Retinal pigment epithelial cell (primary cell): ENCODE data around the gene MINK1.
"Not testable (repeated sequence)": the region's sequence is repeated elsewhere in the genome, so short reads cannot be mapped to it uniquely, and the experiment has no call there.

Experiments
- DNase-seq: peaks from one replicate; pipeline ENCODE4 v3.0.0-alpha.2; 2010; ENCODE audit warnings: low read depth
- H3K4me3 ChIP-seq: 2 replicates; pipeline ENCODE4 v1.5.1; 2011; ENCODE audit warnings: mild to moderate bottlenecking, low read length, control low read depth, moderate library complexity
- TF ChIP-seq, protein P1 (sequence below): conservative IDR thresholded peaks from 2 replicates; pipeline ENCODE4 v1.5.1; 2011; ENCODE audit warnings: low read depth, low read length, control low read depth, inconsistent platforms

MINK1 gene

GRCh38 chr17:4913994-4914393, 80.9 kb downstream of the MINK1 start:
- TF ChIP-seq, protein P1, sequence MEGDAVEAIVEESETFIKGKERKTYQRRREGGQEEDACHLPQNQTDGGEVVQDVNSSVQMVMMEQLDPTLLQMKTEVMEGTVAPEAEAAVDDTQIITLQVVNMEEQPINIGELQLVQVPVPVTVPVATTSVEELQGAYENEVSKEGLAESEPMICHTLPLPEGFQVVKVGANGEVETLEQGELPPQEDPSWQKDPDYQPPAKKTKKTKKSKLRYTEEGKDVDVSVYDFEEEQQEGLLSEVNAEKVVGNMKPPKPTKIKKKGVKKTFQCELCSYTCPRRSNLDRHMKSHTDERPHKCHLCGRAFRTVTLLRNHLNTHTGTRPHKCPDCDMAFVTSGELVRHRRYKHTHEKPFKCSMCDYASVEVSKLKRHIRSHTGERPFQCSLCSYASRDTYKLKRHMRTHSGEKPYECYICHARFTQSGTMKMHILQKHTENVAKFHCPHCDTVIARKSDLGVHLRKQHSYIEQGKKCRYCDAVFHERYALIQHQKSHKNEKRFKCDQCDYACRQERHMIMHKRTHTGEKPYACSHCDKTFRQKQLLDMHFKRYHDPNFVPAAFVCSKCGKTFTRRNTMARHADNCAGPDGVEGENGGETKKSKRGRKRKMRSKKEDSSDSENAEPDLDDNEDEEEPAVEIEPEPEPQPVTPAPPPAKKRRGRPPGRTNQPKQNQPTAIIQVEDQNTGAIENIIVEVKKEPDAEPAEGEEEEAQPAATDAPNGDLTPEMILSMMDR = peak; percentile 31
- H3K4me3 ChIP-seq = no peak overlapping the region
- peak; percentile 69 for DNase-seq

DNA sequence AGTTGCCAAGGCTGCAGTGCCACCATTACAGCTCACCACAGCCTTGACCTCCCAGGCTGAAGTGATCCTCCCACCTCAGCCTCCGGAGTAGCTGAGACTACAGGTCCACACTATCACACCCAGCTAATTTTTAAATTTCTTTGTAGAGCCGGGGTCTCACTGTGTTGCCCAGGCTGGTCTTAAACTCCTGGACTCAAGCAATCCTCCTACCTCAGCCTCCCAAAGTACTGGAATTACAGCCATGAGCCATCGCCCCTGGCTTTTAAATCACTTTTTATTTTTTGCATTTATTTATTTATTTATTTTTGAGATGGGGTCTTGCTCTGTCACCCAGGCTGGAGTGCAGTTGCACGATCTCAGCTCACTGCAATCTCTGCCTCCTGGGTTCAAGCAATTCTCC, 81.4 kb downstream of the MINK1 start:
- DNase-seq, H3K4me3 ChIP-seq: not testable (repeated sequence)

- TF ChIP-seq, protein P1 = no peak
- no peak for DNase-seq
- H3K4me3 ChIP-seq = no peak overlapping the region
These were observed 86.4 kb downstream of the MINK1 start for GRCh38 chr17:4919511-4920047.

- TF ChIP-seq, protein P1 = no peak
- H3K4me3 ChIP-seq = no peak overlapping the region
- no peak for DNase-seq
These were observed 87.4 kb downstream of the MINK1 start for GRCh38 chr17:4920351-4921048.

DNA sequence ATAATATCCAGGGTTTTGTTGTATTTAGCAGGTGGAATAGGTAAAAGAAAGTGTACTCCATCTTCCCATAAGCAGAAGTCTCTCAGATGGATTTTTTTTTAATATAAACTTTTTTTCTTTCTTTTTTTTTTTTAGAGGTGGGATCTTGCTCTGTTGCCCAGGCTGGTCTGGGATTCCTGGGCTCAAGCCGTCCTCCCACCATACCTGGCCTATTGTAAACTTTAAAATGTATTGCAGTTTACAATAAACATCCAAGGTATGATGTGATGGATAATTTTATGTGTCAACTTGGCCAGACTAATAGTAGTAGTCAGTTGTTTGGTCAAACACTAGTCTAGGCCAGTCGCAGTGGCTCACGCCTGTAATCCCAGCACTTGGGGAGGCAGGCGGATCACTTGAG, 88.2 kb downstream of the MINK1 start:
- no peak overlapping the region for H3K4me3 ChIP-seq
- no peak for DNase-seq
- TF ChIP-seq, protein P1 = no peak

- not testable (repeated sequence) for DNase-seq, H3K4me3 ChIP-seq
These were observed 93.6 kb downstream of the MINK1 start for GRCh38 chr17:4926577-4927335.

- no peak overlapping the region for H3K4me3 ChIP-seq
- no peak for DNase-seq
- TF ChIP-seq, protein P1 = no peak
These were observed 95.7 kb downstream of the MINK1 start for GRCh38 chr17:4928881-4929280.

DNA sequence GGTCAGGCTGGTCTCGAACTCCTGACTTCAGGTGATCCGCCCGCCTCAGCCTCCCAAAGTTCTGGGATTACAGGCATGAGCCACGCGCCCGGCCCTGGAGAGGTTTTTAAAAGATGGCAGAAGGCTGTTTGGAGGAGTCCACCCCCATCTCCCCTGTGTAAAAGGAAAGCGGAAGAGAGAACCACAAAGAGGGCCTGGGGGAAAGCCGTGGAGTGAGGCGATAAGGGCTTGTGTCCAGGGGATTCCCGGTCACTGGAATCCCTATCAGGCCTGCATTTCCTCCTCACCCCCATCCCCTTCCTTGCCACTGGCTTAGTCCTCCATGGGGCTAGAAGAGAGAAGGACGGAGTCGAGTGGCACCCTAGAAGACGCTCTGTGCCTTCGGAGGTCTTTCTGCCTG, 98.8 kb downstream of the MINK1 start, which contains the start of gene GP1BA:
Gene GP1BA (plus strand): TSS at position 315 of the 400 bp plus-strand sequence. CDS start 328 bp downstream, outside the sequence.
- DNase-seq = no peak
- H3K4me3 ChIP-seq = no peak within 1 kb of the TSS
- TF ChIP-seq, protein P1 = no peak
